ENCODE measurements around the gene MTSS2.

- no peak for TF ChIP-seq CTCF (IDR thresholded peaks at IDR 0.05; ENCODE audit: insufficient read depth, low read length, poor library complexity, severe bottlenecking)
- TF ChIP-seq EZH2phosphoT487 (conservative IDR thresholded peaks at IDR 0.05; ENCODE audit: low read length): no peak
These were observed 25.6 kb upstream of the MTSS2 start for GRCh38 chr16:70711211-70712031.
